Smooth muscle cell of the coronary artery (primary cell): Measurements from ENCODE around the gene MAN1C1. TPM values are rescaled to one million over a fixed set of nuclear protein-coding genes. Genes with fewer than 3 reads are reported as not detected.

Experiments
- total RNA-seq: library from RNA; depleted of rRNA; stranded (reverse); fragments of >200 nt; gene quantifications from 2 replicates; pipeline ENCODE4 v1.2.3, GENCODE V29; 2014; ENCODE audit warnings: low replicate concordance

Gene MAN1C1
- total RNA-seq = 0.08 and 10.6 TPM in 2 replicates

DNA sequence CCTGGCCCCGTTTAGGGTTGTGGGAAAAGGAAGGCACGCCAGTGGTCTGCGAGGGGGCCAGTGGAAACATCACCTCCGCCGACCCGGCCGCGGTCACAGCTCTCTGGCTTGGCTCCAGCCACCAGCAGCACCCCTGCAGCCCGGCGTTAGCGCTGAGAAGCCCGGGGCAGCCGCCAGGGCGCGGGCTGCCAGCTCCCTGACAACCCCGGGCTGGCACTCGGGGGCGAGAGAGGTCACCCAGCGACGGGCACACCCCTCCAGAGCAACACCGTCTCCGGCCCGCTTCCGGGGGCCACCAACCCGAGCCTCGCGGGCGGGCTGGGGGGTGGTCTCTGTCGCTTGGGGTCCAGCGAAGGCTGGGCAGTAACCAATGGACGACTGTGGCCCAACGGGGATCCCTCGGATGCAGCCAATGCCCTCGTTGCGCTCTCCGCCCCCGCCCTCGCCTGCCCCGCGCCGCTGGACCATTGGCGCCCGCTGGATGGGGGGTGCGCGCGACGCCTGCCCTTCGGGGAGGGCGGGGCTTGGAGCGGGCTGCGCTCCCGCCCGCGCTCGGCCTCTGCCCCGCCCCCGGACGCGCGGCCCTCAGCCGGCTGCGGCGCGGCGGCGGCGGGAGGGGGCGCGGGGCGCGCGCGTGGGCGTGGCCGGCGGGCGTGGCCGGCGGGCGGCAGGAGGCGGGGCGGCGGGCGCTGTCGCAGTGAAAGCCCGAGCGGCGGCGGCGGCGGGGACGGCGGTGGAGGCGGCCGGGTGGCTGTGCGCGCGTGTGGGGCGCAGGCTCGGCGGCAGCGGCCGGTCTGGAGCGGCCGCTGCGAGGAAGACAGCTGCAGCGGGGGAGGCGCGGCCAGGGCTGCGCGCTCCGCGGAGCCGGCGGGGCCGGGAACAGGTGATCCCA lies at the start of gene MAN1C1:
Gene MAN1C1, plus strand, starts transcription at position 697 of the 892 bp plus-strand sequence. CDS start 1,007 bp downstream, outside the sequence.

GRCh38 chr1:25799935-25800702 lies 183.5 kb downstream of the MAN1C1 start, which contains the start of gene SELENON:
Gene SELENON (plus strand): TSS chr1:25800193. CDS start chr1:25800231, 38 bp downstream.

GRCh38 chr1:25819491-25820246 lies 203.1 kb downstream of the MAN1C1 start, which contains the start of gene MTFR1L:
Gene MTFR1L (plus strand): TSS chr1:25819954. CDS start chr1:25823105, 3,151 bp downstream.

Other genes with a start within 250 kb of the MAN1C1 start
- 0.94 and 1.1 TPM in 2 replicates for gene RHCE, start 196.0 kb upstream of the MAN1C1 start, total RNA-seq
- 6.7 and 18.2 TPM in 2 replicates for gene MACO1, start 185.9 kb upstream of the MAN1C1 start, total RNA-seq
- gene LDLRAP1, start 73.2 kb upstream of the MAN1C1 start, total RNA-seq = 15.6 and 18.1 TPM in 2 replicates
- gene SELENON, start 183.4 kb downstream of the MAN1C1 start, total RNA-seq = 7.1 and 11.8 TPM in 2 replicates
- 24.7 and 26.5 TPM in 2 replicates for gene MTFR1L, start 203.2 kb downstream of the MAN1C1 start, total RNA-seq
- 0.98 TPM in 1 of 2 replicates, not detected in the other for gene AUNIP, start 242.7 kb downstream of the MAN1C1 start, total RNA-seq